HepG2 (cell line): ENCODE measurements around the gene GRIK5. TPM values are rescaled to one million over a fixed set of nuclear protein-coding genes. Genes with fewer than 3 reads are reported as not detected.

ENCODE experiments used
- CEBPZ ChIP-seq: IDR thresholded peaks from 2 replicates; pipeline ENCODE4 v1.6.1; 2012; ENCODE audit warnings: low read length, improper control_type of control experiment
- GATAD1 ChIP-seq: IDR thresholded peaks from 2 replicates; pipeline ENCODE4 v1.6.1; 2016; ENCODE audit warnings: missing genetic modification reagents, missing compliant biosample characterization
- GTF2F1 ChIP-seq: fragments of 150-350 bp; IDR thresholded peaks from 2 replicates; pipeline ENCODE4 v1.6.1; 2014; ENCODE audit warnings: low read length
- HHEX ChIP-seq: IDR thresholded peaks from 2 replicates; pipeline ENCODE4 v1.6.1; 2016; ENCODE audit warnings: control low read depth
- KLF12 ChIP-seq: sonication (generic); formaldehyde crosslinking; IDR thresholded peaks from 2 replicates; pipeline ENCODE4 v1.4.0; 2020; ENCODE audit warnings: missing genetic modification reagents, borderline replicate concordance
- KLF13 ChIP-seq: sonication (generic); formaldehyde crosslinking; IDR thresholded peaks from 2 replicates; pipeline ENCODE4 v1.4.0; 2020; ENCODE audit warnings: mild to moderate bottlenecking, missing genetic modification reagents
- KLF9 ChIP-seq: IDR thresholded peaks from 2 replicates; pipeline ENCODE4 v1.6.1; 2016; ENCODE audit warnings: low read depth
- MLX ChIP-seq: IDR thresholded peaks from 2 replicates; pipeline ENCODE4 v1.6.1; 2016
- MZF1 ChIP-seq: sonication (generic); formaldehyde crosslinking; IDR thresholded peaks from 2 replicates; pipeline ENCODE4 v1.8.1; 2023; ENCODE audit warnings: mild to moderate bottlenecking, missing genetic modification reagents, borderline replicate concordance
- NCOA2 ChIP-seq: sonication (generic); formaldehyde crosslinking; IDR thresholded peaks from 2 replicates; pipeline ENCODE4 v1.8.0; 2022; ENCODE audit warnings: inconsistent platforms
- TFDP1 ChIP-seq: IDR thresholded peaks from 2 replicates; pipeline ENCODE4 v1.6.1; 2016; ENCODE audit warnings: missing compliant biosample characterization, missing genetic modification reagents, borderline replicate concordance
- ZBTB8A ChIP-seq: sonication (generic); formaldehyde crosslinking; IDR thresholded peaks from 2 replicates; pipeline ENCODE4 v1.4.0; 2020; ENCODE audit warnings: mild to moderate bottlenecking, low read depth, missing genetic modification reagents, borderline replicate concordance
- ZIK1 ChIP-seq: sonication (generic); formaldehyde crosslinking; IDR thresholded peaks from 2 replicates; pipeline ENCODE4 v1.5.0; 2020; ENCODE audit warnings: mild to moderate bottlenecking, low read depth, missing genetic modification reagents, borderline replicate concordance
- ZNF205 ChIP-seq: IDR thresholded peaks from 2 replicates; pipeline ENCODE4 v1.6.1; 2018; ENCODE audit warnings: missing biosample characterization, missing genetic modification reagents
- ZNF234 ChIP-seq: sonication (generic); formaldehyde crosslinking; conservative IDR thresholded peaks from 2 replicates; pipeline ENCODE4 v1.5.1; 2020; ENCODE audit warnings: mild to moderate bottlenecking, missing genetic modification reagents
- ZNF317 ChIP-seq: sonication (generic); formaldehyde crosslinking; IDR thresholded peaks from 2 replicates; pipeline ENCODE4 v1.5.0; 2020; ENCODE audit warnings: mild to moderate bottlenecking, missing genetic modification reagents
- ZNF367 ChIP-seq: sonication (generic); formaldehyde crosslinking; IDR thresholded peaks from 2 replicates; pipeline ENCODE4 v1.4.0; 2020; ENCODE audit warnings: missing genetic modification reagents, borderline replicate concordance
- ZNF562 ChIP-seq: sonication (generic); formaldehyde crosslinking; IDR thresholded peaks from 2 replicates; pipeline ENCODE4 v1.8.0; 2022; ENCODE audit warnings: missing genetic modification reagents, borderline replicate concordance
- ZNF773 ChIP-seq: sonication (generic); formaldehyde crosslinking; IDR thresholded peaks from 2 replicates; pipeline ENCODE4 v1.4.0; 2020; ENCODE audit warnings: missing genetic modification reagents, borderline replicate concordance
- polyA plus RNA-seq, 8 experiments: library from polyadenylated mRNA; depleted of rRNA in 3 of 8; stranded (reverse) in 7 of 8; unstranded in 1 of 8; fragments of >200 nt; fragmentation: Illumina TruSeq in 4 of 8; extraction: Trizol in 4 of 8; gene quantifications; 2 replicates each; pipeline versions ENCODE4 v1.2.1 to v1.2.3, GENCODE V29; 2011 to 2016; ENCODE audit warnings: low read depth in 4 of 8, missing spikeins in 1 of 8, mixed read lengths in 1 of 8; ENCODE audit not compliant: insufficient read depth in 1 of 8
- total RNA-seq, 5 experiments: library from RNA; depleted of rRNA; stranded (reverse); fragments of >200 nt; fragmentation: Illumina TruSeq; extraction: Trizol; gene quantifications; 2 replicates each; pipeline ENCODE4 v1.2.3, GENCODE V29; 2016; ENCODE audit warnings: low read depth in 1 of 5
- TF ChIP-seq, protein P1 (sequence below): sonication (generic); formaldehyde crosslinking; IDR thresholded peaks from 2 replicates; pipeline ENCODE4 v1.5.0; 2020; ENCODE audit warnings: missing genetic modification reagents
- TF ChIP-seq, protein P2 (sequence below): sonication (generic); formaldehyde crosslinking; IDR thresholded peaks from 2 replicates; pipeline ENCODE4 v1.5.0; 2020; ENCODE audit warnings: missing genetic modification reagents
- TF ChIP-seq, protein P3 (sequence below): sonication (generic); formaldehyde crosslinking; IDR thresholded peaks from 2 replicates; pipeline ENCODE4 v1.4.0; 2020; ENCODE audit warnings: missing genetic modification reagents

Gene GRIK5
- total and polyA plus RNA-seq, 2 of the 13 experiments (the other 11 are each of a cell fraction or from before 2014, with no cell fraction given) = not detected

- TF ChIP-seq ZBTB8A = no peak
- no peak for TF ChIP-seq KLF12 (CRISPR knock-in tag)
- no peak for TF ChIP-seq GTF2F1
- TF ChIP-seq, protein P1, sequence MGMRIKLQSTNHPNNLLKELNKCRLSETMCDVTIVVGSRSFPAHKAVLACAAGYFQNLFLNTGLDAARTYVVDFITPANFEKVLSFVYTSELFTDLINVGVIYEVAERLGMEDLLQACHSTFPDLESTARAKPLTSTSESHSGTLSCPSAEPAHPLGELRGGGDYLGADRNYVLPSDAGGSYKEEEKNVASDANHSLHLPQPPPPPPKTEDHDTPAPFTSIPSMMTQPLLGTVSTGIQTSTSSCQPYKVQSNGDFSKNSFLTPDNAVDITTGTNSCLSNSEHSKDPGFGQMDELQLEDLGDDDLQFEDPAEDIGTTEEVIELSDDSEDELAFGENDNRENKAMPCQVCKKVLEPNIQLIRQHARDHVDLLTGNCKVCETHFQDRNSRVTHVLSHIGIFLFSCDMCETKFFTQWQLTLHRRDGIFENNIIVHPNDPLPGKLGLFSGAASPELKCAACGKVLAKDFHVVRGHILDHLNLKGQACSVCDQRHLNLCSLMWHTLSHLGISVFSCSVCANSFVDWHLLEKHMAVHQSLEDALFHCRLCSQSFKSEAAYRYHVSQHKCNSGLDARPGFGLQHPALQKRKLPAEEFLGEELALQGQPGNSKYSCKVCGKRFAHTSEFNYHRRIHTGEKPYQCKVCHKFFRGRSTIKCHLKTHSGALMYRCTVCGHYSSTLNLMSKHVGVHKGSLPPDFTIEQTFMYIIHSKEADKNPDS (CRISPR knock-in tag) = no peak
- TF ChIP-seq MZF1 (CRISPR knock-in tag) = no peak
- no peak for TF ChIP-seq ZNF205 (CRISPR knock-in tag)
- TF ChIP-seq MLX (CRISPR knock-in tag) = no peak
- TF ChIP-seq CEBPZ = 0 out of 2 replicates have a peak, but pooled peaks have one; percentile 13
- TF ChIP-seq, protein P2, sequence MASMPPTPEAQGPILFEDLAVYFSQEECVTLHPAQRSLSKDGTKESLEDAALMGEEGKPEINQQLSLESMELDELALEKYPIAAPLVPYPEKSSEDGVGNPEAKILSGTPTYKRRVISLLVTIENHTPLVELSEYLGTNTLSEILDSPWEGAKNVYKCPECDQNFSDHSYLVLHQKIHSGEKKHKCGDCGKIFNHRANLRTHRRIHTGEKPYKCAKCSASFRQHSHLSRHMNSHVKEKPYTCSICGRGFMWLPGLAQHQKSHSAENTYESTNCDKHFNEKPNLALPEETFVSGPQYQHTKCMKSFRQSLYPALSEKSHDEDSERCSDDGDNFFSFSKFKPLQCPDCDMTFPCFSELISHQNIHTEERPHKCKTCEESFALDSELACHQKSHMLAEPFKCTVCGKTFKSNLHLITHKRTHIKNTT (CRISPR knock-in tag) = no peak
- no peak for TF ChIP-seq HHEX
- no peak for TF ChIP-seq ZNF367
- TF ChIP-seq ZNF234 = no peak
- TF ChIP-seq GATAD1 = 0 out of 2 replicates have a peak, but pooled peaks have one; percentile 28
- no peak for TF ChIP-seq ZNF317 (CRISPR knock-in tag)
- TF ChIP-seq ZIK1 = no peak
- no peak for TF ChIP-seq ZNF562 (CRISPR knock-in tag)
- TF ChIP-seq ZNF773 (CRISPR knock-in tag) = no peak
- TF ChIP-seq NCOA2 (CRISPR knock-in tag) = no peak
- TF ChIP-seq KLF9 (CRISPR knock-in tag) = no peak
- TF ChIP-seq, protein P3, sequence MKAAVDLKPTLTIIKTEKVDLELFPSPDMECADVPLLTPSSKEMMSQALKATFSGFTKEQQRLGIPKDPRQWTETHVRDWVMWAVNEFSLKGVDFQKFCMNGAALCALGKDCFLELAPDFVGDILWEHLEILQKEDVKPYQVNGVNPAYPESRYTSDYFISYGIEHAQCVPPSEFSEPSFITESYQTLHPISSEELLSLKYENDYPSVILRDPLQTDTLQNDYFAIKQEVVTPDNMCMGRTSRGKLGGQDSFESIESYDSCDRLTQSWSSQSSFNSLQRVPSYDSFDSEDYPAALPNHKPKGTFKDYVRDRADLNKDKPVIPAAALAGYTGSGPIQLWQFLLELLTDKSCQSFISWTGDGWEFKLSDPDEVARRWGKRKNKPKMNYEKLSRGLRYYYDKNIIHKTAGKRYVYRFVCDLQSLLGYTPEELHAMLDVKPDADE (CRISPR knock-in tag) = no peak
- peak; percentile 64; the same call in 1 of the 2 replicates for TF ChIP-seq TFDP1
- no peak for TF ChIP-seq KLF13
These were observed 112.1 kb downstream of the GRIK5 start (continued) for GRCh38 chr19:41957838-41958366.
